ENCODE data around the gene SUN2.

- TF ChIP-seq CTCF (IDR thresholded peaks at IDR 0.05; ENCODE audit: extremely low read depth in 1 of 2, insufficient read depth in 1 of 2, low read depth in 1 of 2, low read length in 2 of 2), result no peak
- no peak for TF ChIP-seq EZH2 (IDR thresholded peaks at IDR 0.05; ENCODE audit: borderline replicate concordance, low read depth, low read length, severe bottlenecking)
- no peak for TF ChIP-seq POLR2AphosphoS5 (IDR thresholded peaks at IDR 0.05; ENCODE audit: insufficient read depth, low read depth, low read length)
- no peak for TF ChIP-seq GATA2 (IDR thresholded peaks at IDR 0.05; ENCODE audit: insufficient read depth, insufficient read length, low read depth, low read length)
- no peak for TF ChIP-seq MAX (IDR thresholded peaks at IDR 0.05; ENCODE audit: insufficient read depth, insufficient read length)
- no peak for TF ChIP-seq POLR2A (IDR thresholded peaks at IDR 0.05; ENCODE audit: low read depth, low read length)
- TF ChIP-seq MYC (IDR thresholded peaks at IDR 0.05; ENCODE audit: low read depth, low read length), result no peak
- TF ChIP-seq JUN (IDR thresholded peaks at IDR 0.05; ENCODE audit: borderline replicate concordance, insufficient read depth, insufficient read length, low read depth), result no peak
These were observed 11.5 kb upstream of the SUN2 start for GRCh38 chr22:38767313-38767712.
